GM21447 (cell line): ENCODE measurements around the gene PDCD2L.
"Not testable (repeated sequence)": the region's sequence is repeated elsewhere in the genome, so short reads cannot be mapped to it uniquely, and the experiment has no call there.

Source experiments
- ATAC-seq: cut with Tn5 transposase; IDR thresholded peaks from one replicate; pipeline ENCODE4 v1.9.1; 2021; ENCODE audit not compliant: unreplicated experiment

PDCD2L gene, protein sequence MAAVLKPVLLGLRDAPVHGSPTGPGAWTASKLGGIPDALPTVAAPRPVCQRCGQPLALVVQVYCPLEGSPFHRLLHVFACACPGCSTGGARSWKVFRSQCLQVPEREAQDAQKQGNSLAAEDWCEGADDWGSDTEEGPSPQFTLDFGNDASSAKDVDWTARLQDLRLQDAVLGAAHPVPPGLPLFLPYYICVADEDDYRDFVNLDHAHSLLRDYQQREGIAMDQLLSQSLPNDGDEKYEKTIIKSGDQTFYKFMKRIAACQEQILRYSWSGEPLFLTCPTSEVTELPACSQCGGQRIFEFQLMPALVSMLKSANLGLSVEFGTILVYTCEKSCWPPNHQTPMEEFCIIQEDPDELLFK

DNA sequence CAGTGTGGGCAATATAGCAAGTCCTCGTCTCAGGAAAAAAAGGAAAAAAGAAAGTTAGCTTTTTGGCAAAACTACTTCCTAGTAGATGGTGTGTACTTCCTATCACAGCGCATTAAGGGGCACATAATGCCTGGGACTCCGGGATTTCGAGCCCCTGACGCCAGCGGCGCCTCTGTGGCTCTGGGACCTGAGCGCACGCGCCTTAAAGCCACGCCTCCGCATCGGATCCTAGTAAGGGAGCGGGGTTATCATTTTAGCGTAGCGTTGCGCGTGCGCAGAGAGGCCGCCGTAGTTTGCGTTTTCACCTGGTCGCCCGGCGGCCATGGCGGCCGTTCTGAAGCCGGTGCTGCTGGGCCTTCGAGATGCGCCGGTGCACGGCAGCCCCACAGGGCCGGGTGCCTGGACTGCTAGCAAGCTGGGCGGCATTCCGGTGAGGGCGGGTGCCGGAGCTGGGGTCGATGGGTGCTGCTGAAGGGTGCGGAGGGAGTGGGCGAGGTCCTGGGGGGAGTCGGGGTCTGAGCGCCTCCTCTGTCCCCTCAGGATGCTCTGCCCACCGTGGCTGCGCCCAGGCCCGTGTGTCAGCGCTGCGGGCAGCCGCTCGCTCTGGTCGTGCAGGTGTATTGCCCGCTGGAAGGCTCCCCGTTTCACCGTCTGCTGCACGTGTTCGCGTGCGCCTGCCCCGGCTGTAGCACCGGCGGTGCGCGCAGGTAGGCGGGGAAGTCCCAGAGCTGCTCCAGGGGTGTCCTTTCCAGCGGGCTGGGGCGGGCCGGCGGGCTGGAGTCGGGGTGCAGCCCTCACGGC, at the start of gene PDCD2L:
Gene PDCD2L (plus strand): TSS at position 291 of the 801 bp plus-strand sequence. CDS start 32 bp downstream, at position 323.
- ATAC-seq, result peak; percentile 72

DNA sequence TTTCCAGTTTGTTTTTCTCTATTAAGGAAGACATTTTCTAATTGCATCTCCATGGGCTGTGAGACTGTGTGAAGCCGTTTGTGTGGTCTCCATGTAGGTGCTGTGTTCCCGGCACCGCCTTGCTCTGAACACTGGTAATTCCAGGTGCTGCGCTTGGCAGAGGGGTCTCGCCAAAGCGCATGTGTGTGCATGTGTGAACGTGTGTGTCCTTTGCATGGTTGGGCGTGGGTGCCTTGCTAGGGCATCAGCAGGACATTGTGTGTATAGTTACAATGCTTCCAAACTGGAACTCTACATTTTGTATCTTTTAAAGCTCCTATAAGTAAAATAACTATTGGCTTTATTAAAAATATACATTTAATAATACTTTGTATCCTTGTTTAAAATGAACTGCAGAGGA, 49.0 kb upstream of the PDCD2L start:
- ATAC-seq, result no peak

DNA sequence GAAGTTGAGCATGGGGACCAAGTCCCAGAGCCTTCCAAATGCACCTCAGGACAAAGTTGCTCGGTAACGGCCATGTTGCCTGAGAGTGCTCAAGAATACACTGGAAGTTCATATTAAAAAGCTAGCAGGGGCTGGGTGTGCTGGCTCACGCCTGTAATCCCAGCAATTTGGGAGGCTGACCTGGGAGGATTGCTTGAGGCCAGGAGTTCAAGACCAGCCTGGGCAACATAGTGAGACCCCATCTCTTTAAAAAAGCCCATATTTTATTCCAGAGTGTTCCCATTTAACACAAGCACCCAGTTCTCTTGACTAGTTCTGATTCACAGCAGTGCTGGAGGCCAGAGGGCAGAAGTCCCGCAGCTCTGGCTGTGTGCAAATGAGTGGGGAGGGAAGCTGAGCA, 47.3 kb upstream of the PDCD2L start:
- ATAC-seq, result no peak

DNA sequence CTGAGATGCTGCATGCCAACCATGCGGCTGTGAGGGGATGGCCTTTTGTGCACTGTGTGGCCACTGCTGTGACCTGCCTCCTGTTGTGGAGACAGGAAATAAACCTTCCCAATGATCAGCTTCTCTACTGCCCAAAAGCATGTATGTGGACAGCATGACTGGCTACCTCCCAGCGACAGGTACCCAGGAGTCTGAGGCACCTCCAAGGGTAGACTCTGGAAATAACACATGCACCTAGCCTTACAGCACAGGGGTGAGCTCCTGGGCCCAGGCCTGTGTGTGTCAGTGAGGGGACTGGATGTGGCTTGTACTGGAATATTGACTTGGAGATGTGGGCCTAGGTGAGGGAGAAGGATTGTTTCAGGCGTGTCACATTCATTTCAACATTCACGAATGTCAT, 46.8 kb upstream of the PDCD2L start:
- ATAC-seq, result no peak

DNA sequence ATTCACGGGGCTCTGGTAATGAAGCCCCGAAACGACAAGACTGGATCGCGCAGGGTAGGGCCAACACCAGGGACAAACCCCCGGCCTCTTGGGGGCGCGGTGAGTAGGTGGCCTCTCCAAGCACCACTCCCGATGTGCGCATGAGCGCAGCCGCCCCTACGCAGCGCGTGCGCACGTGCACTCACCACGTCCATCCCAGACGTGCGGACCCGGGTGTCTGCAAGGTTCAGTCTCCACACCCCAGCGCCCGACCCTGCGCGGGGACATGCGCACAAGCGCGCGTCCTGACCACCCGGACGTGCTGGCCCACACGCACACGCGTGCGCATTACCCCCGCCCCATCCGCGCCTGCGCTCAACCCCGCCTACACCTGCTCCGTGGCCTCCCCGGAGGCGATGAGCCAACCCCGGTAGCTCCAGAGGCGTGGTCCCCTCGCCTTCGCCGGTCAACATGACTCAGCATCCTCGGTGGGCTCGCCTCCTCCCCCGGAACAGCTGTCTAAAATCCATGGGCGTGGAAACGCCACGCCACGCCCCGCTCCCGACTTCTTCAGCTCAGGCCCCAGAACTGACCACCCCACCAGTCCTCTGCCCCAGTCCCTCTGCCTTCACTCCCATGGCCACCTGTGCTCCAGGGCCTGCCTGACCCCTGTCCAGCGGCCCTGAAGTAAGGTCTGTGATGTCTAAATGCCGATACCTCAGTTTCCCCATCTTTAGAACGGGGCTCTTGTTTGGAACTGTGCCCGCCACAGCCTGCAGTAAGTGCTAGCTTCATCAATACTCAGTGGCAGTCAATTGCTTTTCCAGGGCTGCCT, 44.9 kb upstream of the PDCD2L start:
- ATAC-seq, result peak; percentile 79

DNA sequence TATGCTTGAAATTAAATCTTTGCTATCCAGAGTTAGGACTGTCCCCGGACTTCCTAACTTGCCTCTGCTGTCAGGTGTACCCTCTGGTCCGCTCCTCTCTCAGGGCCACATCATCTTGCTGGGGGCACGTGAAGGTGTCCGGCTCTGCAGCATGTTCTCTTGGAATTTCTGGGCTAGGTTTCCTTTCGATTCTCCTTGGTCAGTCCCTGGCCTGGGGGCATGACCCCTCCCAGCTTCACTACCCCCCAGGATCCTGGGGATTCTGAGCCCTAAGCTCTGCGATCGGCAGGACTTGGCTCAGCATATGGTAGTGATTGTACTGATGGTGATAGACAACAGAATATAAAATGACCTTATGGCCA, 44.3 kb upstream of the PDCD2L start:
- ATAC-seq, result no peak

DNA sequence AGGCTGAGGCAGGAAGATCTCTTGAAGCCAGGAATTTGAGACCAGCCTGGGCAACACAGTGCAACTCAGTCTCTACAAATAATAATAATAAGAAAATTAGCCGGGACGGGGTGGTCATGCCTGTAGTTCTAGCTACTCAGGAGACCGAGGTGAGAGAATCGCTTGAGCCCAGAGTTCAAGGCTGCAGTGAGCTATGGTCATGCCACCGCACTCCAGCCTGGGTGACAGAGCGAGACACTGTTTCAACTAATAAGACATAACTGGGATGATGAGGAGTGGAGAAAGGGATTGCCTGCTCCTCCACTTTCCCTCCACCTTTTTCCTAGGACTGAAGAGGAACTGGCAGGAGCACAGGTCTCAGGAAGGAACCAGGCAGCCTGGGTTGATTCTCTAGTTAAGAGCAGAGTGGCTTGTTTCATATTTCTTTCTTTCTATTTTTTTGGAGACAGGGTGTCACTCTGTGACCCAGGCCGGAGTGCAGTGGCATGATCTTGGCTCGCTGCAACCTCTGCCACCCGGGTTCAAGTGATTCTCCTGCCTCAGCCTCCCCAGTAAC, 43.8 kb upstream of the PDCD2L start:
- ATAC-seq, result no peak

DNA sequence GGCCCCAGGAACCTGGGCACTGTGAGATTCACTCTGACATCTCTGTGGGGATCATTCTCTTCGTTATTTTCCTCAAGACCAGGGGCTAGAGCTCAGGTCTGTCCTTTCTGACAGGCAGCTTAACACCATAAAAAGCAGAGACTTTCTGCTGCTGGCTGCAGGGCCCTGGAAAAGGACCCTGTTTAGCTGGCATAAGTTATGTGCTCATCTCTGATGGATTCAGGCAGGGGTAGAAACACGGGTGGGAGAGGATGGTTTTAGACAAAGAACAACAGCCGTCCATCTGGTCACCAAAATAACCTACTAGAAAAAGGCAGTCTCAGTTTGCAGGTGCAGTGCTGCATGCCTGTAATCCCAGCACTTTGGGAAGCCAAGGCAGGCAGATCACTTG, 41.5 kb upstream of the PDCD2L start:
- no peak for ATAC-seq

DNA sequence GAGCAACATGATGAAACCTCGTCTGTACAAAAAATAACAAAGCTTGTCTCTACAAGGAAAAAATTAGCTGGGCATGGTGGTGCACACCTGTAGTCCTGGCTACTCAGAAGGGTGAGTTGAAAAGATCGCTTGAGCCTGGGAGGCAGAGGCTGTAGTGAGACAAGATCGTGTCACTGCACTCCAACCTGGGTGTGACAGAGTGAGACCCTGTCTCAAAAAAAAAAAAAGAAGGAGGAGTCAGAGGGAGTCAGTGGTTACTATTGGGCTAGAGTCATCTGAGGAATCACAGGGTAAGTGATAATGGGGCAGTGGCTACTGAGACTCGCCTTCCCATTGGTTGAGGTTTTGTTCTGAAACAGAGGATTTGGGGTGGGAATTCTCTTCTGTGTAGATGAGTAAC, 41.1 kb upstream of the PDCD2L start:
- ATAC-seq, result no peak

DNA sequence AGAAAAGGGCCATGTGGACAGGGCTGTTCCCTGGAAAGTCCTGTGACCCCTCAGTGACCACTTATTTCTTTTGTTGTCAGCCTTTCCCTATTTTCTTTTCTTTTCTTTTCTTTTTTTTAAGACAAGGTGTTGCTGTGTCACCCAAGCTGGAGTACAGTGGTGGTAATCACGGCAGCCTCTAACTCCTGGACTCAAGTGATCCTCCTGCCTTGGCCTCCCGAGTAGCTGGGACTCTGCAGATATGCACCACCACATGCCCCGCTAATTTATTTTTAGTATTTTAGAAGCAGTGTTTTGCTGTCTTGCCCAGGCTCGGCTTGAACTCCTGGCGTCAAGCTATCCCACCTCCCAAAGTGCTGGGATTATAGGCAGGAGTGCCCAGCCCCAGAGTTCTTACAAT, 40.3 kb upstream of the PDCD2L start:
- ATAC-seq, result no peak

DNA sequence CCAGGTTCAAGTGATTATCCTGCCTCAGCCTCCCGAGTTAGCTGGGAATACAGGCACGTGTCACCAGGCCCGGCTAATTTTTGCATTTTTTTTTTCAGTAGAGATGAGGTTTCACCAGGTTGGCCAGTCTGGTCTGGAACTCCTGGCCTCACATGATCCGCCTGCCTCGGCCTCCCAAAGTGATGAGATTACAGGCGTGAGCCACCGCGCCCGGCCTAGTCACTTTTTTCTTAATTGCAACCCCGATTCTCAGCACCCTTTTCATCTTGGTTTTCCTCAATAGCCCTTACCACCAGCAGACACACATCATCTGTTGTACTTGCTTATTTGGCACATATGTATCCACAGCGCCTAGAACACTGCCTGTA, 39.8 kb upstream of the PDCD2L start:
- no peak for ATAC-seq

DNA sequence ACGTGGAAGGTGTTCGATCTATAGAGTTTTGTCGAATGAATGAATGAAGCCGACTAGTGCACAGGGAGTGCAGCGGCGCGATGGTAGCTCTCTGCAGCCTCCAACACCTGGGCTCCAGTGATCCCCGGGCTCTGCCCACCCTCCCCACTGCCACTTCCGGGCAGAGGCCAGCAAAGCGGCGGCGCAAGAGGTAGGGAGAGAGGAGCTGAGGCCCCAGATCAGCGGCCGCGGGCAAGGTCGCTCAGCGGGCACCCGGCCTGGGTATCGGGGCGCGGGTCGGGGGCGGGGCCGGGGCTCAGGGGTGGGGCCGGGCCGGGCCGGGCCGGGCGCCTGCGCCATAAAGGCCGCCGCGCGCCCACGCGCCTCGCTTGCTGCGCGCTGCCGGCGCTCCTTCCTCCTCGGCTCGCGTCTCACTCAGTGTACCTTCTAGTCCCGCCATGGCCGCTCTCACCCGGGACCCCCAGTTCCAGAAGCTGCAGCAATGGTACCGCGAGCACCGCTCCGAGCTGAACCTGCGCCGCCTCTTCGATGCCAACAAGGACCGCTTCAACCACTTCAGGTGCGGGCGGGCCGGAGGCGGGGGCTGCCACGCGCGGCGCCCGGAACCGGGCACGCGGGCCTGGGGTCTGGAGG, 39.3 kb upstream of the PDCD2L start, which contains the start of gene GPI:
Gene GPI (plus strand): TSS at position 367 of the 633 bp plus-strand sequence. CDS start 71 bp downstream, at position 438.
- peak; percentile 62 for ATAC-seq

DNA sequence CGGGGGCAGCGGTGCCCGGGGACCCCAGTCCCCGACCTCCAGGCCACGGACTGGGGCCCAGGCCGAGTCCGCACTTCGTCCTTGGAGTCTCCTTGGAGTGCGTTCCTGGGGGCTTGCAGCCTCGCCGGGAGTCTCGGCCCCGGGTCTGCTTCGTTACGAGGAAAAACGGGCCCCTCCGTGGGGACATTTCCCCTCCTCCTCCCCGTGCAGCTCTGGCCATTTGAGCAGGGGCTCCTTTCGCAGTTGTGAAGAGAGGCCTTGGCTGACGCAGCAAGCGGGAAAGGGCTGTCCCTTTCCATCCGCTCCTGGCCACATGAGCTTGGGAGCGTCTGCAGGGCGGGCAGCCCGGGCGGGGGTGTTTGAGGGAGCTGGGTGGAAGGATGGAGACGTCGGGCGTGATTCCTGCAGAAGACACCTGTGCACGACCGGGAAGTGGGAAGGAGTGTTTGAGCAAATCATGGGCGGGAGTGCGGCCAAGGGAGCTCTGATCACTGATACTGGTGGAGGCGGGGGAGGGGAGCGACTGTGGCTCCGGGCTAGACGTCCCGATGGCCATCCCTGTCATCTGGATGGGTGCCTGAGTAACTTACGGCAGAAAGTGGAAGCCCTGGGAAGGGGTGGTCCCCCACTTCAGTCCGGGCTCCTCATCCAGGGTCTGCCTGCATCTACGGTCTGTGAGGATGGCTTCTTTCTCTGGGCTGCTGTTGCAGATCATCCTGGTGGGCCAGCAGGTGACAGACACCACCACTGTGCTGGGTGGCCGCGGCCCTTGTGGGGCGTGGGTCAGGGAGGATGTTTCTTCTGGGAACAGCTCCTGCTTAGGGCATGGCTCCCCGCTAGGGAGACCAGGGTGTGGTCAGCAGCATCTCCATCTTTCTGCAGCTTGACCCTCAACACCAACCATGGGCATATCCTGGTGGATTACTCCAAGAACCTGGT, 38.5 kb upstream of the PDCD2L start:
- no peak for ATAC-seq

DNA sequence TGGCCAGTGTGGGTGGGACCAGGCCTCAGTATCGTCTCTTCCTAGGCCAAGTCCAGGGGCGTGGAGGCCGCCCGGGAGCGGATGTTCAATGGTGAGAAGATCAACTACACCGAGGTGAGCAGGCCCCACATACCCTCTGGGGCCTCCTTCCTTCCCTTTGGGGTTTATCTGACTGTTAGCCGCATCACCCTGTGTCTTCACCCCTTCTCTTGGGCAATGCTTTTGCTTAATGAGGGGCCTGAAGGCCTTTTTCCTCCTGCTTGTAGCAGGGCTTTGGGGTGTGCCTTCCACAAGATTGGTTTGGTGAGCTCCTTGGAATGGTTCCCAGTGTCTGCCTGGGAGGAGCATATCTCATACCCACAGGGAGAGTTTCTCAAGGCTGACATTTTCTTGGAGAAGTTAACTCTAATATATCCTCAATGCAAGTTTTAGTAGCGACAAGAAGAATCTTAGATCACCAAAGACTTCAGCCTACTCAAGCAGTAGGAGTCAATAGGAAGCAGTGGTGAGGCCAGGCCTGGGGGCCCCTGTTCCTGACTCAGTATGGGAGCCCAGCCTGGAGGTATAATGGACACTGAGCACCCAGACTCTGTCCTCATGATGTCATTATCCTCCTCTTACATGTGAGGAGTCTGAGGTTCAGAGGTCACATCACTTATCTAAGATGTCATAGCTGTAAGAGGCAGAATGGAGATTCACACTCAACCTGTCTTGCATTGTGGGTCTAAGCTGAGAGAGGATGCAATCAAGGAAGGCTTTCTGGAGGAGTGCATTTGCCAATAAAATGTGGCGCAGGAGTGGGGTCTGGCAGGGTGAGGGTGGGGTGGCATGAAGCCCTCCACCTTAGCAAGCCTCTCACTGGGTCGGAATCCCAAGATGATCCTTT, 37.2 kb upstream of the PDCD2L start:
- no peak for ATAC-seq

DNA sequence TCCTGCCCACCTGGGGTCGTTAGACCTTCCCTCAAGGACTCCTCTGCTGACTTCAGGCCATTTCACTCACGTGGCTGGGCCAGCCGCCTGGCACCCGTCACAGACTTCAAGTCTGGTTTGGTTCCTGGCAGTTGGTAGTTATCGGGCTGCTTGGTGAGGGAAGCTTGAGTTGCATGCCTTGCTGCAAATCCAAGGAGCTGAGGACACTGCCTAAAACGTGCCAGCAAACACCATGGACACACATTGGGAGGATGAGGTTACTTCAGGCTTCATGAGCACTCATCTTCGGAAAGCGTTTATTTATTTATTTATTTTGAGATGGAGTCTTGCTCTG, 36.6 kb upstream of the PDCD2L start:
- ATAC-seq, result no peak

DNA sequence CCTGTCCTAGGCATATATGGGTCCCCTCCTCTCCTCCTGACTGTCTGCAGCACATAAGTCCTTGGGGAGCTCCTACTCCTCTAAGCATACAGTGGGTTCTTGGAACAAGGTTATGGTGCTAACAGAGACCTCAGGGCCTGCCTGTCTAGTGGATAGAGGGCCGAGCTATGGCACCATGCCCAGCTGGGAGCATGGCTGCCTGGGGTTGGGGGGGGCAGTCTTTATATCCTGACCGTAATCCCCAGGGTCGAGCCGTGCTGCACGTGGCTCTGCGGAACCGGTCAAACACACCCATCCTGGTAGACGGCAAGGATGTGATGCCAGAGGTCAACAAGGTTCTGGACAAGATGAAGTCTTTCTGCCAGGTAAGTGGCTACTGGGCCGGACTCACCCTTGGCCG, 35.9 kb upstream of the PDCD2L start:
- no peak for ATAC-seq

DNA sequence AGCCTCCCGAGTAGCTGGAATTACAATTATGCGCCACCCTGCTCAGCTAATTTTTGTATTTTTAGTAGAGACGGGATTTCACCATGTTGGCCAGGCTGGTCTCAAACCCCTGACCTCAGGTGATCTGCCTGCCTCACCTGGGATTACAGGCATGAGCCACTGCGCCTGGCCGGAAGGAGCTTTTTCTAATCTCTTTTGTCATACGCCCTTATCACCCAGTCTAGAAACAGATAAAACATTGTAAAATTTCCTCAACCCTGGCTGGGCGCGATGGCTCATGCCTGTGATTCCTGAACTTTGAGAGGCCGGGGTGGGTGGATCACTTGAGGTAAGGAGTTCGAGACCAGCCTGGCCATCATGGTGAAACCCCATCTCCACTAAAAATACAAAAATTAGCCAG, 35.0 kb upstream of the PDCD2L start:
- not testable (repeated sequence) for ATAC-seq

DNA sequence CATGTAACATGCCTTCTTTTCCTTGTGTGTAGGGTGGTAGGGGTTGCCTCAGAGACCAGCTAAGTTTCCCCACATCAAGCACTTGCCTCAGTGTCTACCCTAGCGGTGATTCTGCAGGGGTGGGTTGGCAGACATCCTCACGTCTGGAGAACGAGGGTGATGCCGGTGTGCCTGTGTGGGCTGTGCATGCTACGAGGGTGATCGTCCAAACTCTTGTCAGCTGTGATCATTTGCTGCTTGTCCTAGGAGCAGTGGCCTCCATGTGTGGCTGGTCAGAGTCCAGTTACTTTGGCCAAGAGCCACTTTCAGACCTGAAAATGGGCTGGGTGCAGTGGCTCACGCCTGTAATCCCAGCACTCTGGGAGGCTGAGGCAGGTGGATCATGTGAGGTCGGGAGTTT, 34.1 kb upstream of the PDCD2L start:
- ATAC-seq, result no peak

DNA sequence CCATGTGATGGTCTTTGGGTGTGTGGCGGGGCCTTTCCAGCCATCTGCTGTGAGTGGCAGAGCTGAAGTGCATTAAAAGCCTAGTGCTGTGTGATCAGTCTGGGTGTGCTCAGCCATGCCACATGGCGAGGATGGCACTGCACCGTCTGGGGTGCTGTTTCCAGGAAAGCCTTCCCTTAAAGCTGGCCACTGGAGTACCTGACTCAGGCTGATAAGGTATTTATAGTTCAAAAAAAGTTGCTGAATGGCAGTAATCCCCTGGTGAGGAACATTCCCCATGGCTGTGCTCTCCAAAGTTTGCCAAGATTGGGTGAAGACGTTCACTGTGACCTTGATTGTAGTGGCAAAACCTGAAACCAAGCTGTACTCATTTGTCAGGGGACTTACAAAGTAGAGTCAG, 33.2 kb upstream of the PDCD2L start:
- no peak for ATAC-seq
